Ovary (tissue), 3 donors: Measurements from ENCODE around the gene DDX20.

Experiments
- CTCF ChIP-seq, 3 donors: fragments of 450-650 bp in 2 of 3; fragments of 200-600 bp in 1 of 3; IDR thresholded peaks; one replicate each; pipeline versions ENCODE4 v1.5.1 to v1.8.0; 2016 to 2022; ENCODE audit warnings: antibody characterized with exemption in 3 of 3, mild to moderate bottlenecking in 1 of 3
- POLR2A ChIP-seq: fragments of 450-650 bp; IDR thresholded peaks from one replicate; pipeline ENCODE4 v1.6.1; 2017; ENCODE audit warnings: antibody characterized with exemption, mild to moderate bottlenecking, moderate library complexity
- donor health status: DM: no; HTN: no; CAD: no.

GRCh38 chr1:111795401-111795800, 39.7 kb downstream of the DDX20 start:
- no peak for TF ChIP-seq CTCF (IDR thresholded peaks at IDR 0.05)
- no peak for TF ChIP-seq POLR2A
